Measurements from ENCODE around the gene ITGA1.

GRCh38 chr5:52818360-52818759 lies 30.6 kb downstream of the ITGA1 start:
- TF ChIP-seq CTCF (IDR thresholded peaks at IDR 0.05; ENCODE audit: low read depth, low read length), result no peak
- TF ChIP-seq EZH2phosphoT487 (IDR thresholded peaks at IDR 0.05; ENCODE audit: low read depth), result no peak
